GM10266 (cell line): ENCODE measurements around the gene BNC2.

ENCODE experiments used
- DNase-seq: peaks from one replicate; pipeline ENCODE4 v3.0.0; 2012; ENCODE audit errors: extremely low spot score
- CTCF ChIP-seq: IDR thresholded peaks from 2 replicates; pipeline ENCODE4 v1.5.1; 2012; ENCODE audit warnings: mild to moderate bottlenecking, low read depth; ENCODE audit not compliant: control insufficient read depth, insufficient read depth; ENCODE audit errors: missing control alignments

Gene BNC2

DNA sequence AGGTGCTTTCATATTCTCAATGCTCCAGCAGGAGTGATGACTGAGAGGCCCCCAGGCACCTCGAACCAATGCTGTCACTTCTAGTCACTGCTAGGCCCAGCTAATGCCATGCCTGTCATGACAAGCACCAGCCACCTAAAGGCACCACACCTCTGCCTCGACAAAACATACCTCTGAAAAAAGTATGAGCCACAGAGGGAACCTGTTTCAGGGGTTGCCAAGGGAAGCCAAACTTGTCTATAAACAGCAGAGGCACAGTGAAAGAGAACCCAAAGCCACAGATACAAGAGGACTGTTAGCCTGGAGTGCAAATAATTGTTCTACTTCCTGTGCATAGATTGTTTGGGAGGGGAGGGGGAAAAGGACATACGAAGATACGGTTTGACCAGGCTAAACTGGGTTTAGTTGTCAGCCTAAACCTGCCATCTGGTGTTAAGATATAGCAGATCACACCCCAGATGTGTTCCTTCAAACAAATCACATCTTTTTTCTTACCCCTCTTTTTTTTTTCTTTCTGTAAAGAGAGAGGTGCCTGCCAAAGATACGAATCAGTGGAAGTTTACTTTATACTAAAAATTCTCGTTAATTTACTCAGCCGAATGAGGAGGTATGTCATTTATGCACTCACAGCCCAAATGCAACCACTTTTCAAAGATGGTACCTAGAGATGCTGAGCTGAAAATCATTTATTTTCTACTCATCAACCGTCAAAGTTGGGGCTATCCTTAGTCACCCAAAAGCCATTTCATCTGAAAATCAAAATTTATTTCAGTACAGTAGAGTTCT, 45.7 kb downstream of the BNC2 start:
- no peak for TF ChIP-seq CTCF
- no peak for DNase-seq

- no peak for TF ChIP-seq CTCF
- no peak for DNase-seq
These were observed 46.6 kb downstream of the BNC2 start for GRCh38 chr9:16823906-16824305.

- DNase-seq: no peak
- no peak for TF ChIP-seq CTCF
These were observed 49.1 kb downstream of the BNC2 start for GRCh38 chr9:16821344-16821743.

DNA sequence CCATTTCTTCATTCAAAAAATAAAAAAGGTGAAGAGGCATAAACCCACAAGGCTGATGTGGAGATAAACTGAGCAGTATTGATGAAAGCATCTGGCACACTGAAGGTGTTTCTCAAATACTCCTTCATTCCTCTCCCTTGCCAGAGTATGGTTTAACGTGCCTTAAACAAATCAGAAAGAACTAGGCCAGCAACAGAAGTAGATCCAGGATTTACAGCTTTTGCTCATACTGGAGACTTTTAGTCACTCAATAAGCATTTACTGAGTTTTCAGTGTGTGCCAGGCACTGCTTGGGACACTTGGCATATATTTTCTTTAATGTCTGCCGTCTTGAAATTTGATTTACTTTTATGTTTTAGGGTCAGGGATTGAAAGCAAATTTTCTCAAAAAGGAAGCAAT, 53.0 kb downstream of the BNC2 start:
- TF ChIP-seq CTCF: no peak
- no peak for DNase-seq

- no peak for TF ChIP-seq CTCF
- no peak for DNase-seq
These were observed 53.5 kb downstream of the BNC2 start for GRCh38 chr9:16817002-16817401.

DNA sequence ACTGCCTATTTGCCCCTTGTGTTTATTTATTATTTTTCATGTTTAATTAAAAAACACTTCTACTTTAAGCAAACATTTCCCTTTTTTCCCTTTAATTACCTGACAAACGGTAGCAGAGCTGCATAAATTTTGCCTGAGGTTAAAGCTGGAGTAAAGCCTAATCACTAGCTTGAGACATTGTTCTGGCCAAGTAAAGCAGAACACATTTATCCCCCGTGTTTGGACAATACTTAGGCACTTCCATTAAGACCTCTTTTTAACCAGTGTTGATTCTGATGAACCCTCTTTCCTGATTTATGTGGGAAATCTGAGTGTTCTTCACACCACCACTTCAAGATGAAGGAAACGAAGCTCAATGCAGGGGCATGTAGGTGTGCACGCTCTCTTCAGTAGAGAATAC, 54.5 kb downstream of the BNC2 start:
- TF ChIP-seq CTCF: no peak
- no peak for DNase-seq

GRCh38 chr9:16815079-16815478, 55.4 kb downstream of the BNC2 start:
- TF ChIP-seq CTCF: no peak
- no peak for DNase-seq
